Measurements from ENCODE around the gene C10orf71. TPM values are rescaled to one million over a fixed set of nuclear protein-coding genes. Genes with fewer than 3 reads are reported as not detected.

The C10orf71 gene, protein sequence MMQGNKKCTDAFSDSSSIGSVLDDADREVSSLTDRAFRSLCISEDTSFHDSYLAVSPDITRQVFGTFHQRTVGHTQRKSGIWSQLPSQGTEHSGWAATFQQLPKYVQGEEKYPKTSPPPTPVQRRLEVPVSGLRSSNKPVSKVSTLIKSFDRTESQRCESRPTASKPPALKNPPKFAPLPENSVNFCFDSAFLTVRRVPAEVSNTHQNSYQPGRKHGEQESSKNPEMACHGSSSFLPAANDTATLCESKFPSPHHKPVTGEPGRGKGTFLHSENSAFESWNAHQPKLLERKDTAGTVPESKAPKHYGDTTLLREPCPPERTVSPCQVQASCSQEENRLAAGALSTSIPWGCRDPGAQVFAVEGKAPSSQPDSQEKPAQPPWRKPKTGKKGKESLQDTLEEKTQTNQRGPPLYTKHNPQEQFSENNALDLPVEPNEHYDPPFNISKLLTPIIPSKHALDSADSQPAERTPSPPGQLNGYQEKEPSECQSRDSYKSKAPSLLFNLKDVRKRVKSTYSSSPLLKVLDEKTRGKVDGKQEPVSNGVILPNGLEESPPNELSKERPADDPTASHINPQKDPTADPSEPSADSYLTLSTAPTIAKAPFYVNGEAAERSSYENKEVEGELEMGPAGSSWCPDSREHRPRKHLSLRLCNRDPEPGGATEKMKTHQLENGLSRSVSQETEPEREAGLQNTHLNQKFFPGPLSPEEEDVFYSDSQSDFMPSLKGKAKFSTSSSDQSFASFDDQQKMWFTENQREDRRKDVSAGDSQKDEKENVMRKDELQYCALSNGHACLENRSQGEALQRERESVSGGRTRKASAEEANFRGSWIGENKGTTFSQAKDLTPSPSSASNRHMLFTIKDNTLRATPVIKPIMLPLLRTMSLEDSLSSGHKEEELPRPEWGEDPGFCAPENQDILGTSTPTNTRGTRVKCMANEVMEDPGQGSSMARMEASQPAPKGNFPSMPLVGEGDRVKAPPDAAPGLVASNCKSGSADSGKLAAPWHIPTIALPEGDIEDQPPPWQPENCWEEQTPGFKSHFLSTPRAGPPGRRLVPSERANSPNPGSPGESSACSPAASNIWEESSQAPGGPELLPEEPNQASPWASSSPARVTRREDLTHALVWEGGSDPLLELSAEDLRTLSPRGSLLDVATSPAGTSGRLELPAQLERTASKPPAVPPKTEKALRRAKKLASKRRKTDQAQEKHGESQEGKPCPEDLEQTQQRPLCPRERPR (N-terminal part only)
- not detected in 2 replicates for polyA plus RNA-seq (2014; cell fraction: cytosol; rRNA removed)
- not detected in 2 replicates for polyA plus RNA-seq (2014; cell fraction: nucleus; rRNA removed)

DNA sequence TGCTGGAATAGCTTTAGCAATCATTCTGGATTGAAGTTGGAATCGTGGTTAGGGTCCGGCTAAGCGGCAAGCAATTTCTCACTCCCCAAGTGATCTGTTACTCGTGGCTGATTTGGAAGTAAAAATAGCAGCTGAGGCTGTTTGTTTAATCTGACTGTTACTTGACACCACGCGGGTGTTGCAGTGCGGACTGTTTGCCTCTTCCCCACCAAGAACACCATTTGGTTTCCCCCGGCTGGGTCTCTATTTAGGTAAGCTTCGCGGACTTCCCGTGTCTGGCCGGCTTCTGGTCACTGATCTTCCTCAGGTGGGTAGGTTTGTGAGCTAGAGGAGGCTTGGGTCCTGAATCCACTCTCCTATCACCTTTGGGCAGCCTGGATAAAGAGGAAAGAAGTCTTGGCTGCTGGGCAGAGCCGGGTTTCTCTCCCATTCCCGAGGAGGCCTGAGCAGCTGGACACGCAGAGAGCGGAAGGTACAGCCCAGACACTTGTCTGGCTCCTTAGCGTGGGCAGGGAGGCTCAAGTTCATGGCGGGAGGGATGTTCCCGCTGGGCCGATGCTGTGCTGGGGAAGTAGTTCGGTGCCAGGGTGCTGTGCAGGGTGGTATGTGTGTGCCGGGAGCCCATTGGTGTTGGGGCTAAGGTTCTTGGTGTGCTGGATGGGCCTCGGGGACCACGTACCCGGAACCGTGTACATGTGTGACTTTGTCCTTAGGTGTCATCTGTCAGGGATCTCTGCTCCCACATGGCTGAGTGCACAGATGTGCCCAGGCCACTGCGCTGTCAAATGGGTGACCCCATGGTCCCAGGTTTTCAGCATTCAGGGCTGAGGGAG is at the start of gene C10orf71:
Gene C10orf71, plus strand, starts transcription at position 188 of the 833 bp plus-strand sequence. CDS start 23,376 bp downstream, outside the sequence.
- DNase-seq (ENCODE audit: low spot score), result no peak

DNA sequence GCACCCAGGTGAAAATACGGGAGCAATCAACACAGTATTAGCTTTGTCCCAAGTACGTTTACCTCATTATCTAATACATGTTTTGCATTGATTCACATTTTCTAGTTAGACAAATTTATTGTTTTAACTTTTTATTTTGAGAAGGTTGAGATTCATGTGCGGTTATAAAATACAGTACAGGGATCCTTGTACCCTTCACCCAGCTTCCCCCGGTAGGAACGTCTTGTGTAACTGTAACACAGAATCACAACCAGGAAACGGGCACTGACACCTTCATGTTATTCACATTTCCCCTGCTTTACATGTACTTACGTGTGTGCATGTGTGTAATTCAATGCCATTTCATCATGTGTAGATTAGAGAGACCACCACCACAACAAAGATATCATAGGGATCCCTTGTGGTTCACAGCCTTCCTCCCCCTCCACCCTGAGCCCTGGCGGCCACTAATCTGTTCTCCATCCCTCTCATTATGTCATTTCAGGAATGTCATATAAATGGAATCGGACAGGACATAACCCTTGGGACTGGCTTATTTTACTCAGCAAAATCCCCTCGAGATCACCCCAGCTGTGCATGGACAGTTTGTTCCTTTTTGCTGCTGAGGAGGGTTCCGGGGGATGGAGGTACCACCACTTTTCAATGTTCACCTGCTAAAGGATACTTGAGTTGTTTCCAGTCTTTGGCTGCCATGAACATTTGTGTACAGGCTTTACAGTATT is 46.5 kb upstream of the C10orf71 start:
- no peak for DNase-seq (ENCODE audit: low spot score)

DNA sequence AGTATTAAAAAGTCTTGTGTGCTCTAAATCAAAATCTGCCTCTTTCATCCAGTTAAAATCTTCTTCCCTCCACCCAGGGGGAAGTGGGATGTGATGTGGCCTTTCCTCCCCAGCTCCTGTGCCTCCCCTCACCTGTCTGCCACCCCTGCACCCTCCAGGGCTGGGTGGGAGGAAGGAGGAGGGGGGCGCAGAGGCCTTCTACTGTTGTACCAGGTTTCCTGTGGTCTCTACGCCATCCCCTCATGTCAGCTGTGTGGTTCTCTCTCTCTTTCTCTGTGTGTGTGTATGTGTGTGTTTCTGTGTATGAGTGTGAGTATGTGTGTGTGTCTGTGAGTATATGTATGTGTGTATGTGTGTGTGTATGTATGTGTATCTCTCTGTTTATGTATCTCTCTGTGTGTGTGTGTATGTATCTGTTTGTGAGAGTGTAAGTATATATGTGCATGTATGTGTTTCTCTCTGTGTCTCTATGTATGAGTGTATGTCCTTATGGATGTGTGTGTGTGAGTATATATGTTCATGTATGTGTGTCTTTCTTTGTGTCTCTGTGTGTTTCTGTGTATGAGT is 45.5 kb upstream of the C10orf71 start:
- DNase-seq (ENCODE audit: low spot score), result no peak

DNA sequence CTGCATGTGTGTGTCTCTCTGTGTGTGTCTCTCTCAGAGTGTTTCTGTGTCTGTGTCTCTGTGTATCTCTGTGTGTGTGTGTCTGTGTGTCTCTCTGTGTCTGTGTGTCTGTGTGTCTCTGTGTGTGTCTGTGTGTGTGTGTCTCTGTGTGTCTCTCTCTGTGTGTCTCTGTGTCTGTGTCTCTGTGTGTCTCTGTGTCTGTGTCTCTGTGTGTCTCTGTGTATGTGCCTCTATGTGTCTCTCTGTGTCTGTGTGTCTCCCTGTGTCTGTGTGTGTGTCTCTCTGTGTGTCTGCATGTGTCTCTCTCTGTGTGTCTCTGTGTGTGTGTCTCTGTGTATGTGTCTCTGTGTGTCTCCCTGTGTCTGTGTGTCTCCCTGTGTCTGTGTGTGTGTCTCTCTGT is 44.8 kb upstream of the C10orf71 start:
- no peak for DNase-seq (ENCODE audit: low spot score)

DNA sequence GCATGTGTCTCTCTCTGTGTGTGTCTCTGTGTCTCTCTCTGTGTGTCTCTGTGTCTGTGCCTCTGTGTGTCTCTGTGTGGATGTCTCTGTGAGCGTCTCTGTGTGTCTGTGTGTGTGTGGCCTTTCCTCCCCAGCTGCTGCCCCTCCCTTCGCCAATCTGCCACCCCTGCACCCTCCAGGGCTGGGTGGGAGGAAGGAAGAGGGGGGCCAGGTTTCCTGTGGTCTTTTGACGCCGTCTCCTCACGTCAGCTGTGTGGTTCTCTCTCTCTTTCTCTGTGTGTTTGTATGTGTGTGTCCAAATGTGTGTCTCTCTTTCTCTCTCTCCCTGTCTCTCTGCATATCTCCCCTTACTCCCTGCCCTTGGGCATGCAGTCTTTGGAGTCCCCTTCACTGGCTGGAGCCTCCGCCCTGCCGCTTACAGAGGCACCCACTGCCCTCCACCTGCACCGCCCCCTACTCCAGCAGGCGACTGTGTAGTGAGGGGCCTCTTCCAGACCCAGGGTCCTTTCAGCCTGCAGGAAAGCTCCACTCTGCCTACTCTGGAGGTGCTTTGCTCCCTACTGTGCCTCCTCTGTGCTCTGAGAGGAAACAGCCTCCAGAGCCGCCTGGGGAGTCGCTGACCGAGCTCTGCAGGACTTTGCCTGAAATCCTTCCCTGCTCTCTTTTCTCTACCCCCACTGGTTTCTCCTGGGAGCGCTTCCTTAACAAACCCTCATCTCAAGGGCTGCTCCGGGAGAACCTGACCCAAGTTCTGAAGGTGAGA is 44.2 kb upstream of the C10orf71 start:
- peak; percentile 16 for DNase-seq (ENCODE audit: low spot score)

DNA sequence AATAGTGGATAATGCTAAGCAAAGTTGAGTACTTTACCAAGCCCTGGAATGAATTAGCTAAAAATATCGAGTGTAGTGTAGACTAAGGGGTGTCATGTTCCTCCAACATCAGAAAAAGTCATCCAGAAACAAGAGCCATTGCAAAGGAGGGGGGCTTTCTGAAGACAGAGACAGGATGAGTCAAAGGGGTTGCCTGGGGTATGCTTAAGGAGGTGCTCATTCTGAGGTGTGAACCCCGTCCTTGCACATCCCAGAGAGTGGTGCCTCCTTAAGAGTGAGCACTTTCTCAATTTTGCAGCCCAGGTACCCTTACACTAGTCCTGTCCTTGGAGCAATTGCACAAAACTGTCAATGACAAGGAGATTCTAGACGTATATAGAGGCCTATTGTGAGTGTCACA is 43.1 kb upstream of the C10orf71 start:
- DNase-seq (ENCODE audit: low spot score), result no peak

DNA sequence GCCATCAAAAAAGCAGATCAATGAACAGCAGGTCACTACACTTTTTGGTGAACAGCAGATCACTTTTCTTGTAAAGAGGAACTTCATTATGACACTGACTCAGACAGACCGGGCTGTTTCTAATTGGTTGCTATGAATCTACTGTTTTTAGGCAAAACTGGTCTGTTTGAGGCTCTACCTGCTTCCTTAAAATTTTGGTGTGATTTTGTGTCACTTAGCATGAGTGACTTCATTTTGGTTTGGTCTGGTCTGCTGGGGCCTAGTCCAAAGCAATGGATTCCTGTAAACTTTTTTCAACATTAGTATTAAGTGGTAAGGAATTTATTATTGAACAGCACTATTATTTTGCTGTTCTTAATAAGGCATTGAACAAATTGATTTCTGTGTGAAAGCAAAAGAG is 41.8 kb upstream of the C10orf71 start:
- DNase-seq (ENCODE audit: low spot score), result no peak

DNA sequence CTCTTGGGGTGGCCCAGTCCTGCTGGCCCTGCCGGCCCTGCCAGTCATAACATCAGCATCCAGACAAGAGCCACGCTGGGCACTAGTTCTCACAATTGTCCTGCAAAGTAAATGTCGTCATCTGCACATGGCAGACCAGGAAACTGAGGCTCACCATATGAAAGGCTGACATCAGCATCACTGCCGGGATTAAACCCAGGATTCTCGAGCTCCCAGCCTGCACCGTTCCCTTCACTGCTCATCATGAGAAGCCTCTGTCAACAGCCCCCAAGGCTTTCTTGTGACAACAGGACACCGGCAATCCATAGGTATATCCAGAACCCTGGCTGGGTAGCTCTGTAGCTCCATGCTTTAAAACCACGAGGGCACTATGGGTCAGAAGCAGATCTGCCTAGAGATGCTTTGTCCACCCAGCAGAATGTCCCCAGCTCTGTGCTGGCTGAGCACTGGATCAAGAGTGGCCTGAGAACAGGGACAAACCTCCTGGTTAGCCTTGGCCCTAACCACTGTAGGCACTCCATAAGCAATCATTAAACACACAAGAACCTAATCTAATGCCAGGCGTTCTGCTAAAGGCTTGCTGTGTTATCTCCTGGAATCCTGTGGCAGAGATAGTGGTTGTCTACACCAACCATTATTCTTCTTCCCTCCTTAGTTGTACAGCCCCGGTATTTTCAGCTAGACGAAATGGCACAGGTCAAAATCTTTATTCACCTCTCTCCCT is 41.2 kb upstream of the C10orf71 start:
- no peak for DNase-seq (ENCODE audit: low spot score)

DNA sequence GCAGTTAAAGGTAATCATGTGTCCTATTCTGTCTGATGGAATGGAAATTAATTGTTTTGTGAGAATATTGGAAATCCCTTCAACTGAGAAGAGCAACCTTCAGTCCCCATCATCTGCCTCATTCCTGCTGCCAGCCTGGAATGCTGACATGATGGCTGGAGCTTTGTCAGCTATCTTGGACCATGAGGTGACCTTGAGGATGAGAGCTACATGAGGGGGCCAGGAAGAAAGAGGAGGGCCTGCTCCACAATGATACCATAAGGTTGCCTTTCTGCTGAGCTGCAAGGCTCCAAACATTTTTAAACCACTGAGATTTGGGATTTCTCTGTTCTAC is 40.7 kb upstream of the C10orf71 start:
- no peak for DNase-seq (ENCODE audit: low spot score)

DNA sequence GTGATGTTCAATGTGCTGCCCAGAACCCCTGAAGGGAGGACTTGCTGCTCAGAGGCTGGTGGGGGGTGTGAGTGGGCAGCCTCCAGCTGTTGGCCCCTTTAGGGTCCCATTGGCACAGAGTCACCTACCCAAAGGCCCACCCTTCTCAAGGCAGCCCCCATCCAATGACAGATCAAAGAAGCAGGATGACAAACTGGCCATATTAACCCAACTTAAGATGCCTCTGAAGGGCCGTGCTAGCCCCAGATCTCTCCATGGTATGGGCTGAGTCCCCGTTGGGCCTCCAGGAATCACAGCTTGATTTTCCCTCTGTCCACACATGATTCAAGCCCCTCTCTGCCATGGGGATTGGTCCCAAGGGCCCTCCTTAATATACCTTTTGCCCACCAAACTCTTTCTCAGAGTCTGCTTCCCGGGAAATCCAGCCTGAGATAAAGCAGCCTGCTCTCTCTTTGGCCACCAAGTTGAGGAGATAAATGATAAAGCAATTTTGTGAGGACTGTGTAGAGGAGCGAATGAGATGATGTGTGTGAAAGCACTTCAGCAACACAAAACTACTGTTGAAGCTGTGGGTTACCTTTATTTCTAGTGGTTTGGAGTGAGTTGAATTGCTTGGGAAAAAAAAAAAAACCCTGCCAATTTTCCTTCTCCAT is 38.2 kb upstream of the C10orf71 start:
- DNase-seq (ENCODE audit: low spot score), result no peak

DNA sequence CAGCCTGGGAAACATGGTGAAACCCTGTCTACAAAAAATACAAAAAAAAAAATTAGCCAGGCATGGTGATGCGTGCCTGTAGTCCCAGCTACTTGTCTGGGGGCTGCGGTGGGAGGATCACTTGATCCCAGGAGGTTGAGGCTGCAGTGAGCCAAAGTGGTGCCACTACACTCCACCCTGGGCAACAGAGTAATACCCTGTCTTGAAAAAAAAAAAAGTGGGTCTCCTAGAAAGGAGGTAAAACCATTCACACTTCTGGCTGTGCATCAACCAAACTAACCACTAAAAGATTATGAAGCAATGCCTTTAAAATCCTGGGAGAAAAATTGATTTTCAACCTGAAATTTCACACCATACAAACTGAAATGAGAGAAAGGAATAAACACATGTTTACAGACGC is 35.4 kb upstream of the C10orf71 start:
- no peak for DNase-seq (ENCODE audit: low spot score)

DNA sequence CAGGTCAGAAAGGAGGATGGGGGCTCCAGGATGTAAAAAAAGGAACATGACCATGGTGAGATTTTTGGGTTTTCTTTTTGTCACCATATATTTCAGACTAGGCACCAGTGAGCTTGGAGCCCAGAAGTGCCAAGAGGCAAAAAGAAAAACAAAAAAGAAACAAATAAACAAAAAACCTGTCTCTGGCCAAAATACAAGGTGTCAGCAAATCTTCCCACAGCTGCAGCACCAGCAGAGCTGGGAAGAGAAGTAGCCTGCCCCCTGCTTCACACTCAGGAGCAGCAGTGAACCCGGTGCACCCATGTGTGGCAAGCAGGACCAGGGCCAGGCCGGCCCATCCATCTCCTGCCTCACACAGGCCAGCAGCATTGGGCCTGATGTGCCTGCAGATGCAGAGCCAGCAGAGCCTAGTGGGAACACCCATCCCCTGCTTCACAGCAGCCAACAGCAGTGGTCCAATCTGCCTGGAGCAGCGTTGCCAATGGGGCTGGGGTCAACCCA is 34.7 kb upstream of the C10orf71 start:
- DNase-seq (ENCODE audit: low spot score), result no peak

DNA sequence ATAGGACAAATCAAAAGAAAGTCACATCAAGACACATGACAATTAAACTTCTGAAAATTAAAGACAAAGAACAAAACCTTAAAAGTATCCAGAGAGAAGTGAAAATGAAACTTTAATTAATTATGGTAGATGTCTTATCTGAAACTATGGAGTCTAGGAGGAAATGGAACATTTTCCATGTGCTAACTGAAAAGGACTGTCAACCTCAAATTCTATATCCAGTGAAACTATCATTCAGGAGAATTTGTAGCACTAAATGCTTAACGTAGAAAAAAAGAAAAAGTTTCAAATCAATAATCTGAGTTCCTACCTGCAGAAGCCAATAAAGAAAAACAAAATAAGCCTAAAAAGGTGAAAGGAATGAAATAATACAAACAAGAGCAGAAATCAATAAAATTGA is 33.1 kb upstream of the C10orf71 start:
- DNase-seq (ENCODE audit: low spot score), result no peak

DNA sequence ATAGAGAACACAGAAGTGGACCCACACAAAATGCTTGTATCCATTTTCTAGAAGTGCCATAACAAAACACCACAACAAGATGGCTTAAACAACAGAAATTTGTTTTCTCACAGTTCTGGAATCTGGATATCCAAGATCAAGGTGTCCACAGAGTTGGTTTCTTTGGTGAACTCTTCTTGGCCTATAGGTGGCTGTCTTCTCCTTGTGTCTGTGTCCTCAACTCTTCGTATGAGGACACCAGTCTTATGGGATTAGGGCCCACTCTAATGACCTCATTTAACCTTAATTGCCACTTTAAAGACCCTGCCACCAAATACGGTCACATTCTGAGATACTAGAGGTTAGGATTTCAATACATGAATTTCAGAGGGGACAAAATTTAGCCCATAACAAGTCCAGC is 30.8 kb upstream of the C10orf71 start:
- DNase-seq (ENCODE audit: low spot score), result no peak

DNA sequence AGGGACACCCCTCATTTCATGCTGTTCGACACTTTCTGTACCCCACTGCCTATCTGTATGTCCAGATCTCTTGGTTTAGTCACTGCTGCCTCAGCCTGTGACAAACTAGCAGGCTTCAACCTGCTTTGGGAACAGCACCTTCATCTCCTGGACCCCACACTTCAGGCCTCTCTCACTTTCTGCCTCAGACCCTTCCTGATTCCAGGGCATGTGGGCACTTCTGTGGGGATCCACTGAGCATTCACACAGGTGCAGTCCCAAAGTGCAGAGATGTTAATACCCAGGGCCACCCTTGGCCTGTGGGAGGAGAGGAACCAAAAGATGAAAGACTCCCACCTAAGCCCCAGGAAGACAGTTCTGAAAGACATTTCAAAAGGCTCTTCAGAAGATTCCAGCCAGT is 29.4 kb upstream of the C10orf71 start:
- no peak for DNase-seq (ENCODE audit: low spot score)

DNA sequence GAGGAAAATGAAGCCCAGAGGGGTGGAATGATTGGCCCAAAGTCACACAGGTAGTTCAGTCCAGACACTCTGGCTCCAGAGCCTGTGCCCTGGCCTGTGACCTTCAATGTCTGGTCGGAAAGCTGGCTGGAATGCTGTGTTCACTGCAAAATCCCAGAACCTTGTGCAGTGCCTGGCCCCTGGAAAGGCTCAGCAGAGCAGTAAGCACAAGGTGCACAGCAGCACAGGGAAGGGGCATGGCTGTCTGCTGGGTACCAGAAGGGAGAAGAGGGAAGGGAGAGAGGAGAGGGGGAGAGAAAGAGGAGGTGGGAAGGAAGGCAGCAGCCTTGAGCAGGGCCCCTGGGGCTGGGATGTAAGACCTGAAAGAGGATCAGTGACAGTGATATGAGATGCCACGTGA is 28.4 kb upstream of the C10orf71 start:
- no peak for DNase-seq (ENCODE audit: low spot score)

DNA sequence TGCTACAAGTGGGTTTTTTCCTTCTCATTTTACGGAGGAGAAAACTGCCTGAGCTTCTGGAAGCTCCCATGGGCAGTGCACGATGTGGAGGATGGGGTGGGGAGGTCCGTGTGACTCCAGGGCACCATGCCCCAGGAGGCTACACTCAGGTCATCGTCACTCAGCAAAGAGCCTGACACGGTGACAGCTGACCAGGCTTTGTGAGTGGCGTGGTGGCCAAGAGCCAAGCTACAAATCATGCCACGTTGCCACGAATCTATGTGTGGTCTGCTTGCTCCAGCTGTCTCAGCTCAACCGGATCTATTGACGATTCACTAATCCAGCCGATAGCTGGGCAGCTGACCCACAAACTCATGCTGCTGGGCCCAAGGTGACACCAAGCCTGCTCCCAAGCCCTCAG is 27.6 kb upstream of the C10orf71 start:
- DNase-seq (ENCODE audit: low spot score), result no peak

Measured in SK-N-DZ (cell line).